ENCODE data around the gene TMPRSS6.

TMPRSS6 gene

DNA sequence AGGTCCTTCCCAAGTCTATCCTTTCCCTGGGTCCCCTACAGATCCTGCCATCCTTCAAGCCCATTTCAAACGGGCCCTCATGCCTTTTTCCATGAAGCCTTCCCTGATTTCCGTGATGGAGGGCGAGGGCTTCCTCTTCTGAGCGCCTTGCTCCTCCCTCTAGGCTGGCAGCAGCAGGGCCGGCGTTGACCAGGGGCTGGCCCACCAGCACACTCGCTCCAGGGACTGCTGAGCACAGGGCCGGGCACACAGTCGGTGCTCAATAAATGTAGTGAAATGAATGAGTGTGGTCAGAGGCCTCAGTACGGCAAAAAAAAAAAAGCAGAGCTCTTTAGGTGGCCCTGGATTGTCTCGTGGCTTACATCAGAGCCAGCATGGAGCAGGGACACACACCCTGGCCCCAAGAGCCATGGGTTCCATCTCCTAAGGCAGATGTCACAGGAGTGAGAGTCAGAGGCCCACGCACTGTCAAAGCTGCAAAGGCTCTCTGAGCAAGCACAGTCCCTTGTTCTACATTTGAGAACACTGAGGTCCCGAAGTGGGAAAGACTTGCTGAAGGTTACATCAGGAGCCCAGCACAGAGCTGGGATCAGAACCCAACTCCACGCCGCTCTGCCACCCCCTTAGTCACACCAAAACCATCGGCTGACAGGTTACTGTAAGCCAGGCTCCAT is 37.1 kb upstream of the TMPRSS6 start:
- Mint-ChIP-seq H3K27ac (no peak overlapping the region), H3K36me3 (no peaks in the 10 kb centered on the region), H3K27me3 (peaks cover 25 to 45% of the 10 kb centered on the region in 2 donors), H3K9me3 (peaks cover 0 to 7% of the 10 kb centered on the region in 2 donors), H3K4me3 (no peak overlapping the region), H3K4me1 (peaks cover 8 to 18% of the 10 kb centered on the region in 2 donors)
- DNase-seq: no peak
- ATAC-seq (replicated peaks): no peak

DNA sequence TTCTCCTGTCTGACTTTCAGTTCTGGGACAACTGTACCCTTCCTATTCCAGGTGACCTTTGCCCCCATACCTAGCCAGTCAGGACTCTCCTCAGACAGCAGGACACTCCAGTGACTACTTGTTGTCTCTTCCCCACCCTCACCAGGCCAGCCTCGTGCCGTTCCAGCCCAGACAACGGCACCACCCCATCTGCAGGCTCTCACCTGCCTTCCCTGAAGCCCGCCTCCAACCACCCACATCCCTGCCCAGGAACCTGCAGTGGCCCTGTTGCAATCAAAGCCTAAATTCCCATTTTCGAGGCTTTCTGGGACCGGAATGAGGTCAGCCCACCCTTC is 36.5 kb upstream of the TMPRSS6 start:
- ATAC-seq (replicated peaks): no peak
- Mint-ChIP-seq H3K9me3 (peaks cover 0 to 4% of the 10 kb centered on the region in 2 donors), H3K4me3 (no peak overlapping the region)

DNA sequence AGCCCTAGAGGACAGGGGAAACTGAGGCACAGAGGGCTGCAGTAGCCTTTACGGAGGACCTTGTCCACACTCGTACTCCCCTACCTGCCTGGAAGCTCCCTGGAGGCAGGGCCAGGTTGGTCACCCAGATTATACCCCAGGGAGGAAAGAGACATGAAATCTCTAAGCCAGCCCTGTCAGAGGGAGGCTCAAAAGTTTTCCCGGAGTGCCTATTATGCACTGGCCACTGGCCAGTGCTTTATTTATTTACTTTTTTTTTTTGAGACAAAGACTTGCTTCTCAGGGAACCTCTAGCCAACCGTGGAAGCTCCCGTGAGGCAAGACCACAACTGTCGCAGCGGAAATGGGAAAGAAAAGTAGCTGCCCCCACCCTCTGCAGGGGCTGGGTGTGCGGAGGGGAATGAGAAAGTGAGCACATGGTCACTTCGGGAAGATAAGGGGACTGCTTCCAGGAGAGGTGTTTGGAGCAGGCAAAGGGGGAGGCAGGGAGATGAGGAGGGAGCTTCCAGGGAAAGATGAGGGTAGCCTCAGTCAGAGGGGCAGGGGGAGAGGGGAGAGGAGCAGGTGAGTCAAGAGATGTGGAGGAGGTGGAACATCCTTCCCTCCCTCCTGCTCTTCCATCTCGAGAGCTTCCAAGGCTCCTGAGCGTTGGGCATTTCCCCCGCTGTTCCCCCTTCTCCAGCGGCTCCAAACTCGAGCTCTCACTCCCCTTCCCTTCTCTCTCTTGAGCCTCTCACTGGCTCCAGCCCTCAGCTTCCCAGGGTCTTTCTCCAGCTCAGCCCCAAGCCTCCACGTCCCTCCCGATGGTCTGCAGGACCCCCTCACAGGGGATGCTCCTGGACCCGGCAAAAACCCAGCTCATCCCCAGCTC is 35.9 kb upstream of the TMPRSS6 start:
- H3K36me3 Mint-ChIP-seq: peaks cover 0 to 2% of the 10 kb centered on the region in 2 donors
- H3K27ac Mint-ChIP-seq: no peak overlapping the region
- no peaks in the 10 kb centered on the region for H3K9me3 Mint-ChIP-seq
- DNase-seq (no peak), ATAC-seq (replicated peaks) (no peak)
- H3K4me3 Mint-ChIP-seq: no peak overlapping the region
- peaks cover 22 to 39% of the 10 kb centered on the region in 2 donors for H3K27me3 Mint-ChIP-seq
- H3K4me1 Mint-ChIP-seq: peaks cover 9 to 18% of the 10 kb centered on the region in 2 donors

More for the DNA sequence above, 36.5 kb upstream of the TMPRSS6 start:
- Mint-ChIP-seq H3K27ac (no peak overlapping the region), H3K27me3 (peaks cover 22 to 45% of the 10 kb centered on the region in 2 donors), H3K4me1 (peaks cover 8 to 18% of the 10 kb centered on the region in 2 donors), H3K36me3 (peaks cover 0 to 2% of the 10 kb centered on the region in 2 donors)
- DNase-seq: no peak

DNA sequence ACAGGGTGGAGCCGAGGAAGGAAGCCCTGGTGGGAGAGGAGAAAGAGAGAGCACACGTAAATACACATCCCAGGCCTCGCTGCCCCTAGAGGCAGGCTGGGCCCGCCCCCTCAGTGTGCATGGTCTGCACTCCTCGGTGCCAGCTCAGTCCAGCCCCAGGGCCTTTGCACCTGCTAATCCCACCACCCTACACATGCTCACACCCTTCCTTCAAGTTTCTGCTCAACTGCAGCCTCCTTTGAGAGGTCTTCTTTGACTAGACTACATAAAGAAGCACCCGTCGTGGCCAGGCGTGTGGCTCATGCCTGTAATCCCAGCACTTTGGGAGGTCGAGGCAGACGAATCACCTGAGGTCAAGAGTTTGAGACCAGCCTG is 34.7 kb upstream of the TMPRSS6 start:
- Mint-ChIP-seq H3K9me3 (no peaks in the 10 kb centered on the region), H3K4me1 (peaks cover 5 to 13% of the 10 kb centered on the region in 2 donors), H3K27ac (no peak overlapping the region), H3K4me3 (no peak overlapping the region), H3K27me3 (peaks cover 22 to 35% of the 10 kb centered on the region in 2 donors), H3K36me3 (peaks cover 0 to 2% of the 10 kb centered on the region in 2 donors)
- DNase-seq (no peak), ATAC-seq (replicated peaks) (no peak)

DNA sequence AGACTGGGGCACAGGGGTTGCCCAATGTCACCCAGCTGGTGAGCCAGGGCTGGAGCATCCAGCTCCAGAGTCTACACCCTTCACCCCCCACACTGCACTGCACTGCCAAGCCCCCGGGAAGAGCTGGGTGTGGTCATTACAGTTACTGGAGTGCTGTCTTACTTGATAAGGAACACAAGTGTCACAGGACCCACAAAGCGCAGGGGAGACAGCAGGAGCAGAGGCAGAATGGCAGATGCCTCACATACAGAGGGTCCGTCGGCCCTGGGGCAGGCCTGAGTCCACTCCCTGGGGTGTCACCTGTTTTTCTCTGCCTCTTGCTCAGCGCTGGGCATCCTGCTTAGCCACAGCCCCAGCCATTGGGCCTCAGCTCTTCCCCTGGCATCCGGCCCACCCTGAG is 32.5 kb upstream of the TMPRSS6 start:
- peaks cover 22 to 35% of the 10 kb centered on the region in 2 donors for H3K27me3 Mint-ChIP-seq
- no peak overlapping the region for H3K27ac Mint-ChIP-seq
- no peaks in the 10 kb centered on the region for H3K9me3 Mint-ChIP-seq
- ATAC-seq (replicated peaks) (no peak), DNase-seq (no peak)
- H3K4me1 Mint-ChIP-seq: peaks cover 14 to 23% of the 10 kb centered on the region in 2 donors
- no peak overlapping the region for H3K4me3 Mint-ChIP-seq
- peaks cover 6 to 8% of the 10 kb centered on the region in 2 donors for H3K36me3 Mint-ChIP-seq

DNA sequence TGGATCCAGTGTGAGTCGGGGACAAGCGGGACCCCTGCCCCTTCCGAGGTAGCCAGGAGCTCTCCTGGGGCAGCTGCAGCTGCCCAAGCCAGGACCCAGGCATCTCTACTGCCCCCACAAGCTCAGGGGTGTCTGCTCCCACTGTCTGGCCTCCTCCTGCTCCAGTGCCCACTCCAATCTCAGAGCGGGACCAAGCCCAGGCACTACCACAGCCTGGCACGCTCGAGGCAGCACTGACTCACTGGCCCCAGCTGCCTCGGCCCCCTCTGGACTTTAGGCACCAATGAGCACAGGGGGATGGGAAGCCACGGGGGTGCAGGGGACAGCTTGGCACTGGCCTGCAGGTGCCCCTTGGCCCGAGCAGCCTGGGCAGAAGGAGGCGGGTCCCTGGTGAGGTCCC is 32.0 kb upstream of the TMPRSS6 start:
- Mint-ChIP-seq H3K4me1 (peaks cover 16 to 23% of the 10 kb centered on the region in 2 donors), H3K27ac (no peak overlapping the region)

DNA sequence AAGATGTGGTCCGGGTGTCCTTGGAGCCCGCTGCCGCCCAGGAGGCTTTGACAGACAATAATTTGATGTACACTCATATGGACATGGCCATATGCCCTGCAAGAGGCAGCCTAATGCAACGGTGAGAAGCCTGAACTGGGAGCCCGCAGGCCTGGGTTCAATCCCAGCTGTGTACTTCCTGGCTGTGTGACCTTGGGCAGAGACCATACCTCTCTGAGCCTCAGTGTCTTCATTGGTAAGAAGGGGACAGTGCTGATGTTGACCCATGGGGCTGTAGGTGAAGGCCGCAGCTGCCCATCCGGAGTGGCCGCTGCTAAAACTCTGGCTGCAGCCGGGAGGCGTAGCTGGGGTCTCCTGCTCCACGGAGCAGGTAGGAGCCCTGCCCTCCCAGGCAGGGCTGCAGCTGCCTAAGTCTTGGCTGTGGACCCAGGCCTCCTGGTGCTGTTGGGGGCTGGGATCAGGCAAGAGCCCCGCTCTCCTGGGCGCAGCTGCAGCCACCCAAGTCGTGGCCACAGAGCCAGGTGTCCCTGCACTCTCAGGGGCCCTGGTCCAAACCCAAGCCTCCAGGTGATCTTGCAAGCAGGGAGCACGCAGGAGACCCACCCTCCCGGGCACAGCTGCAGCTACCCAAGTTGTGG is 31.3 kb upstream of the TMPRSS6 start:
- Mint-ChIP-seq H3K4me3 (no peak overlapping the region), H3K27me3 (peaks cover 20 to 32% of the 10 kb centered on the region in 2 donors), H3K27ac (no peak overlapping the region), H3K9me3 (no peaks in the 10 kb centered on the region), H3K4me1 (peaks cover 16 to 23% of the 10 kb centered on the region in 2 donors), H3K36me3 (peaks cover 6 to 14% of the 10 kb centered on the region in 2 donors)
- ATAC-seq (replicated peaks): no peak
- no peak for DNase-seq

More for the DNA sequence above, 32.0 kb upstream of the TMPRSS6 start:
- peaks cover 6 to 12% of the 10 kb centered on the region in 2 donors for H3K36me3 Mint-ChIP-seq
- peaks cover 24 to 36% of the 10 kb centered on the region in 2 donors for H3K27me3 Mint-ChIP-seq
- no peak overlapping the region for H3K4me3 Mint-ChIP-seq
- H3K9me3 Mint-ChIP-seq: no peaks in the 10 kb centered on the region
- ATAC-seq (replicated peaks) (no peak), DNase-seq (no peak)

DNA sequence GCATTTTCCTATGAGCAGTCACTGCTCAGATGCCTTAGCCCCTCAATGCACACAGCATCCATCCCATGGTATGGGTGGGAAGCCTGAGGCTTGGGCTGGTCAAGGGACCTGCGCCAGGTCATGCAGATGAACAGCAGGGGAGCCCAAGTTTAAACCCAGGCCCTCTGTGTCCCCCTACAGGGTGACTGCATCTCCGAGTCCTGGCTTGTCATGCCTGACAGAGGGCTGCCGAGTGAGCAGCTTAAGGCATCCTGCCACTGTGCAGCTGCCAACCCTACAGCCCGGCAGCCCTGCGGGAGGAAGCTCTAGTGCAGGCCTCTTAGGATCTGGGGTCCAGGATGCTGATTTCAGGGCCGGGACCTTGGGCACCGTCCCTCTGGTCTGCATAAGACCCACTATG is 30.2 kb upstream of the TMPRSS6 start:
- Mint-ChIP-seq H3K27ac (no peak overlapping the region), H3K36me3 (peaks cover 6 to 14% of the 10 kb centered on the region in 2 donors)
- peak; percentile 21 to 52 for ATAC-seq (replicated peaks)

DNA sequence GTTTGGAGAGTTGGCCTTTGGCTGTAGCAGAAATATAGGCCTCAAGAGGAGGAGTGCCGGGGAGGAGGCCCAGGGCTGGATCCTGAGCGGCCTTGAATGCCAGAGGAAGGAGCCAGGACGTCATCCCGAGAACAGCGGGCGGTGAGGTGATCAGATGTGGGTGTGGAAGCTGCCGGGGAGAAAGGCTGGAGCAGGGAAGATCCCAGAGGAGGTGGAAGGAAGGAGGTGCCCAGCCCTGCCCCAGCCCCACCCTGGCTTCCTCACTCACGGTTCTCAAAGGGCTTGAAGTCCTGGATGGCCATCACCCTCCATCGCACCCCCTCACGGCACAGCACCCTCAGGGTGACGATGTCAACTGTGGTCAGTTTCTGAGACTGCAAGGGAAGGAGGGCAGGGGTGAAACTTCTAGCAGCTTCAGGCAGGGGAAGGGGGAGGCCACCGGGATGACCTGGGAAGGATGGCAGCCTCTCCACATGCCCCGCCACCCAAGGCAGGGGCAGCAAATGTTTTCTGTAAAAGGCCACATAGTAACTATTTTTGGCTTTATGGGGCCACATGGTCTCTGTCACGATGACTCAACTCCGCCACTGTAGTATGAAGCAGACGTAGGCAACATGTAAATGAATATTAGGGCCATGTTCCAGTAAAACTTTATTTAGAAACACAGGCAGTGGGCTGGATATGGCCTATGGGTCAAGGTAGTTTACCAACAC is 29.5 kb upstream of the TMPRSS6 start:
- ATAC-seq (replicated peaks) (peak; percentile 63 to 69), DNase-seq (no peak)
- Mint-ChIP-seq H3K27ac (peak overlapping the region; percentile 90), H3K4me1 (peaks cover 14 to 23% of the 10 kb centered on the region in 2 donors), H3K9me3 (no peaks in the 10 kb centered on the region), H3K27me3 (peaks cover 6 to 24% of the 10 kb centered on the region in 2 donors), H3K4me3 (peak overlapping the region; percentile 60 to 70), H3K36me3 (peaks cover 6 to 14% of the 10 kb centered on the region in 2 donors)

More for the DNA sequence above, 30.2 kb upstream of the TMPRSS6 start:
- Mint-ChIP-seq H3K4me1 (peaks cover 14 to 23% of the 10 kb centered on the region in 2 donors), H3K4me3 (no peak overlapping the region), H3K27me3 (peaks cover 13 to 29% of the 10 kb centered on the region in 2 donors), H3K9me3 (no peaks in the 10 kb centered on the region)
- DNase-seq: no peak

DNA sequence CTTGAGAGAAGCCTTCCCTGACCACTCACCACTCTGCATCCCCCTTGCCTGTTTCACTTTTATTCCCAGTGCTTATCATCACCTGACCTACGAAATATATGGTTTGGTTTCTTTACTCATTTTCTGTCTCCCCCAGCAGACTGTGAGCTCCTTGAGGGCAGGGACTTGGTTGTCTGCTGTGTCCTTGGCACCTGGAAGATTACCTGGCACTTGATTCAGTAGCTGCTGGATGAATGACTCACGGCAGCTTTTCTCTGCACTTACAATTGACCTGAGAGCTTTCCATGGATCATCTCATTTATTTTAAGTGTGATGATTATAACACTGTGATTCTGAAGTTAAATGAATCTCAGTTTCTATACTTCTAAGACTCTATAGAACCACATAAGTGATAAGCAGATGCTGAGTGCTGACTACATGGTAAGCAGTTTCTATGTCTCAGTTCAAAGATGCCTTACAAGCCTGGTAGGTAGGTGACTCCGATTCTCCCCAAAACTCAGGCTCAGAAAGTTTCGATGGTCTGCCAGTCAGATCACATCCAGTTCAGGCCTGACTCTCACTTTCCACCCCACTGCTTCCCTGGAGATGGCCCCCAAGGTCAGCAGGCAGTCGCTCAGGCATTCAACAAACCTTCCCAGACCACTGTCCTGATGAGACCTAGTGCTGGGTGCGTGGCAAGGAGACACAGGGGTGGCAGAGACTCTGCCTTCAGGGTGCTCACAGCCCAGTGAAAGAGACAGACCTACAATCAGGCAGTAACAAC is 28.6 kb upstream of the TMPRSS6 start:
- peaks cover 14 to 23% of the 10 kb centered on the region in 2 donors for H3K4me1 Mint-ChIP-seq
- H3K4me3 Mint-ChIP-seq: peak overlapping the region; percentile 60 to 70
- ATAC-seq (replicated peaks): no peak
- H3K9me3 Mint-ChIP-seq: no peaks in the 10 kb centered on the region
- DNase-seq: no peak
- H3K27me3 Mint-ChIP-seq: peaks cover 6 to 14% of the 10 kb centered on the region in 2 donors
- peaks cover 6 to 14% of the 10 kb centered on the region in 2 donors for H3K36me3 Mint-ChIP-seq
- H3K27ac Mint-ChIP-seq: peak overlapping the region; percentile 90

DNA sequence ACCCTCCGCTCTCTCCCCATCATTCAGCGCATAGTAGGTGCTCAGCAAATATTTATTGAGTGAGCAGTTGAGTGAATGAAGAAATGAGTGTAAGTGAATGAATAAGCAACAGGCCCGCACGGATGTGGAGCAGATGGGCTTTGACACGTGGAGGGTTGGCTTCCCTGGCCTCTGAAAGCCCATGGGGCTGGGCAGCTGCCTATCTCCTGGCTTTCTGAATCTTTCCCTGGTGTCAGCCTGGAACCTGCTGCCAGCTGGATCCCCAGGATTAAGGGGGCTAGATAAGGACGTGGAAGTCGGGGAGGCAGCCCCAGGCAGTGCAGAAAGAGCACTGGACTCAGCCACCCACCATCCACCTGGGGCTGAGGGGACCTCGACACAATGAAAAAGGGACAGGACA is 27.6 kb upstream of the TMPRSS6 start:
- H3K27me3 Mint-ChIP-seq: peaks cover 6 to 11% of the 10 kb centered on the region in 2 donors
- DNase-seq: no peak
- peaks cover 9 to 21% of the 10 kb centered on the region in 2 donors for H3K36me3 Mint-ChIP-seq
- no peak for ATAC-seq (replicated peaks)
- peaks cover 14 to 23% of the 10 kb centered on the region in 2 donors for H3K4me1 Mint-ChIP-seq
- no peak overlapping the region for H3K27ac Mint-ChIP-seq
- H3K4me3 Mint-ChIP-seq: no peak overlapping the region
- no peaks in the 10 kb centered on the region for H3K9me3 Mint-ChIP-seq

DNA sequence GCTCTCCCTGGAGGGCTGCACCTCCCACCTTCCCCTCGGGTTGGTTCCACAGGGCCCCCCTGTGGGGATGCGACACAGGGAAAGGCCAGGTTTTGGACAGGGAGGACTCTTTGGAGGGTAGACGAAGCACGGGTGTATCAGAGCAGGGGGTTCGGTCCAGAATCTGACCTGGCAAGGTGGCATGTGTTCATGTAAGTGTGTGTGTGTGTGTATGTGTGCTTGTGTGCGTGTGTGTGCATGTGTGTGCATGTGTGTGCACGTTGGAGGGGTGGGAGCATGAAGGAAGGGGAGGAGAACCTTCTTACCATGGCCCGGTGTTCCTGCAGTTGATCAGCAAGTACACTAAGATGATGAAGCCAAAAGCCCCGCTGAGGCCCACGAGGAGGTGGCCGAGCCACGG is 25.5 kb upstream of the TMPRSS6 start:
- Mint-ChIP-seq H3K4me3 (no peak overlapping the region), H3K36me3 (peaks cover 7 to 21% of the 10 kb centered on the region in 2 donors), H3K27me3 (peaks cover 6 to 11% of the 10 kb centered on the region in 2 donors), H3K9me3 (no peaks in the 10 kb centered on the region), H3K27ac (no peak overlapping the region), H3K4me1 (peaks cover 13 to 23% of the 10 kb centered on the region in 2 donors)
- ATAC-seq (replicated peaks) (no peak), DNase-seq (no peak)

DNA sequence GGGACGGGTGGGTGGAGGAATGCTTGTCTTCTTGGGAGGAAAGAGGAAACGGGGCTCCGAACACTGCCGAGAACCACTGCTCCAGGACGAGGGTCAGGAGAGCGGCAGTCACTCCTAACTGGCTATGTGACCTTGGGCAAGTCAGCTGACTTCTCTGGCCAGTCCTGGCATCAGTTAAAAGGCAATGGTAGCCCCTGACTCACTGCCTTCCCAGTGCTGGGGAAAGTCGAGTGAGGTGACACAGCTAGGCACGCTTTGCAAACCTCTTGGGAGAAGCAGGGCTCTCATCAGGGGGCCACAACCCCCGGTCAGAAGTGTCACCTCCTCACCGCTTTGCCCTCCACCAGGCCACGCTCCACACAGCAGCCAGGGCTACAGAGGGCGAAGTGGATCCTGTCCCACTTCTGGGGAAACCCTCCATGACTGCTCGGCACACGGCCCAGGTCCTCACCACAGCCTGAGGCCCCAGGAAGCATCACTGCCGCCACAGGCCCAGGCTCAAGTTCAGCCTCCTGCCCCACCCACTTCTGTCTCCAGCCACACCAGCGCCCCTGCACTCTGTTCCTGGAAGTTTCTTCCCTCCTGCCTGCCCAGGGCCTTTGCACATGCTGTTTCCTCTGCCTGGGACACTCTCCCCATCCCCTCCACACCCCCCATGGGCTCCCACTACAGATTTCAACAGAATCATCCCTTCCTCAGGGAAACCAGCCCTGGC is 23.9 kb upstream of the TMPRSS6 start:
- no peaks in the 10 kb centered on the region for H3K9me3 Mint-ChIP-seq

More for the DNA sequence above, 23.9 kb upstream of the TMPRSS6 start:
- Mint-ChIP-seq H3K4me1 (peaks cover 5 to 9% of the 10 kb centered on the region in 2 donors), H3K27me3 (peaks cover 6 to 16% of the 10 kb centered on the region in 2 donors), H3K4me3 (no peak overlapping the region), H3K27ac (peak overlapping the region; percentile 20), H3K36me3 (peaks cover 6 to 17% of the 10 kb centered on the region in 2 donors)
- ATAC-seq (replicated peaks) (peak in 1 of 2 donors; percentile 18), DNase-seq (no peak)
